AG10803 (cell line): ENCODE measurements around the gene MATN4.
A peak's percentile ranks its signal among the peaks of the same experiment; 100 is the strongest.

ENCODE experiments used
- DNase-seq: peaks from one replicate; pipeline ENCODE4 v3.0.0; 2010; ENCODE audit warnings: low read depth
- H3K4me3 ChIP-seq: 2 replicates; pipeline ENCODE4 v1.5.1; 2011; ENCODE audit warnings: mild to moderate bottlenecking, low read length, control low read depth
- CTCF ChIP-seq: conservative IDR thresholded peaks from 2 replicates; pipeline ENCODE4 v1.5.1; 2011; ENCODE audit warnings: mild to moderate bottlenecking, low read length, control low read depth, inconsistent platforms

MATN4 gene

GRCh38 chr20:45304464-45304999 lies 3.6 kb downstream of the MATN4 start:
- no peak for TF ChIP-seq CTCF
- H3K4me3 ChIP-seq: no peak overlapping the region
- no peak for DNase-seq

- no peak for TF ChIP-seq CTCF
- no peak for DNase-seq
- H3K4me3 ChIP-seq: no peak overlapping the region
Observed at GRCh38 chr20:45303586-45304463, 4.3 kb downstream of the MATN4 start.

- no peak for DNase-seq
- no peak for TF ChIP-seq CTCF
- no peak overlapping the region for H3K4me3 ChIP-seq
Observed at GRCh38 chr20:45301824-45302271, 6.3 kb downstream of the MATN4 start.

- H3K4me3 ChIP-seq: no peak overlapping the region
Observed at GRCh38 chr20:45300961-45301360, 7.1 kb downstream of the MATN4 start.

GRCh38 chr20:45299786-45300185 lies 8.3 kb downstream of the MATN4 start:
- no peak for TF ChIP-seq CTCF
- no peak for DNase-seq
- H3K4me3 ChIP-seq: no peak overlapping the region

More at GRCh38 chr20:45300961-45301360, 7.1 kb downstream of the MATN4 start:
- TF ChIP-seq CTCF: peak; percentile 42
- no peak for DNase-seq

GRCh38 chr20:45297786-45298497 lies 10.2 kb downstream of the MATN4 start:
- H3K4me3 ChIP-seq: no peak overlapping the region
- DNase-seq: no peak
- no peak for TF ChIP-seq CTCF
